A204.1 (cell line): ENCODE results near the gene RBM39.
"Not testable (repeated sequence)": the region's sequence is repeated elsewhere in the genome, so short reads cannot be mapped to it uniquely, and the experiment has no call there.

Experiments
- FAIRE-seq: peaks from 2 replicates; lab custom pipeline; 2012; peaks lifted over from hg19 to GRCh38; lab: Jason Lieb, UNC

RBM39 gene

DNA sequence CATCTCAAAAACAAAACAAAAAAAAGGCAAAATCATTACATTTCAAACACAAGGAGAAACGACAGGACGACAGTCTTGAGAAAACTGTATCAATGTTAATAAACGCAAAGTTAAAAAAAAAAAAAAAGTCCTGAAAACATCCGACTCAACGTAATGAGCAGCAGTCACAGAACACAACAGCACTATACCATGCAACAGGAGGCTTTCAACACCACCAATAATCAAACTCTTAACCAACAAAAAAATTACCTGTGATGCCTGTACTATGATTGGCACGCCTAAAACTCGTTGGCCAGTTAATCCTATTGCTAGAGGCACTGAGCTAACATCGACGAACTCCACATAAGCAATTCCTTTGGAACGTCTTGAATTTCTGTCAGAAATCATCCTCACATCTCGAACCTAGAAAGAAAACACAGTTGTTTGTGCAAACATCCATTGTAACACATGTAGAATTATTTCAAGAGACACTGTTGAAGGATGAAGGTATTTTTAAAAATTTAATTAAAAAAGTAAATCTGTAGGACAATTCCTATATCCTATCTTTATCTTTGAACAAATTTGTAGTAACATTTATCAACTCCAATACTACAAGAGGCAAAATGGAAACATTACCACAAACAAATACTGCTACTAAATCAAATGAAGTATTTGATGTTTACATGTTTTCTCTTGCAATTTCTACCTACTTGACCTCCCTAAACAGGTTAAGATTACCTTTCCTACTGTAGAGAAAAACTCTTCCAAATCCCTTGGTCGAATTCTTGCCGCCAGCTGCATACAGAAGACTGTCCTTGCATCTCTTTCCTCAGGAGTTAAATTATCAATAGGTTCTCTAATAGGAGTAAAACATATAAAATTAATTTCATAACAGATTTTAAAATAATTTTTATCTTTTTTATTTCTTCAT lies 17.5 kb downstream of the RBM39 start:
- FAIRE-seq: no peak

DNA sequence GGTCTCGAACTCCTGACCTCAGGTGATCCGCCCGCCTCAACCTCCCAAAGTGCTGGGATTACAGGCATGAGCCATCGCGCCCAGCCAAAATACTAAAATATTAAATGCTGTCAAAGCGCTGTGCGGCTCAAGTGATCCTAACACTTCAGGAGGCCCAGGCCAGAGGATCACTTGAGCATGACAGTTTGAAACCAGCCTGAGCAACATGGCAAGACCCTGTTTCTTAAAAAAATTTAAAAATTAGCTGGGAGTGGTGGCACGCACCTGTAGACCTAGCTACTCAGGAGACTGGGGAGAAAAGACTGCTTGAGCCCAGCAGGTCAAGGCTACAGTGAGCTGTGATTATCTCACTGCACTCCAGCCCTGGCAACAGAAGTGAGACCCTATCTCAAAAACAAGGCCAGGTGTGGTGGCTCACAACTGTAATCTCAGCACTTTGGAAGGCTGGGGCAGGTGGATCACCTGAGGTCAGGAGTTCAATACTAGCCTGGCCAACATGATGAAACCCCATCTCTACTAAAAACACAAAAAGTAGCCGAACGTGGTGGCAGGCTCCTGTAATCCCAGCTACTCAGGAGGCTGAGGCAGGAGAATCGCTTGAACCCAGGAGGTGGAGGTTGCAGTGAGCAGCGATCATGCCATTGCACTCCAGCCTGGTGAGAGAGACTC lies 18.3 kb downstream of the RBM39 start:
- FAIRE-seq: not testable (repeated sequence)

DNA sequence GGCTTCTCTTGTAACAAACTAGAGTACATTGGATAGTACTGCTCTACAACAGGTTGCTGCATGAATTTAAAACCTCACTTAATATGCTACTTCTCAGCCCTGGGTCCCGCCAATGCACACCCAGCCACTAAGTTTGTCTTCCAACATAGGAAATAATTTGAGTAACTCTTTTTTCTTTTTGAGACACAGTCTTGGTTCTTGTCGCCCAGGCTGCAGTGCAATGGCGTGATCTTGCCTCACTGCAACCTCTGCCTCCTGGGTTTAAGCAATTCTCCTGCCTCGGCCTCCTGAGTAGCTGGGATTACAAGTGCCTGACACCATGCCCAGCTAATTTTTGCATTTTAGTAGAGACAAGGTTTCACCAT lies 18.8 kb downstream of the RBM39 start:
- not testable (repeated sequence) for FAIRE-seq

DNA sequence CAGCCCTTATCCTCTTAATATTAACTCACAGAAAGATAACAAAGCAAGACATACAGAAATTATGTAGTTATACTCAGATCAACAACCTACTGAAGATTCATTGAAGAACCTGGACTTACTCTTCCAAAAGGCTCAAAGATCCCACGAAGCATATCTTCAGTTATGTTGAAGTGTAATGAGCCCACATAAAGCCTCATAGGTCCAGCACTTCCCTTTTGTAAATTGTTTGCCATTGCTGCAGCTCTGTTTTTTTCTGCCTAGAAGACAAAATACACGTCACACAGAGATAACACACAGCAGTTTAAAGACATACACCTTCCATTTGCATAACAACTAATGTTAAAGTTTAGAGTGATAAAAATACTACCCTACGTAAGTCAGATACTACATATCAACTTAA lies 20.4 kb downstream of the RBM39 start:
- no peak for FAIRE-seq

- FAIRE-seq: no peak
These were observed 20.8 kb downstream of the RBM39 start for GRCh38 chr20:35721219-35721618.

GRCh38 chr20:35720165-35721123 lies 21.6 kb downstream of the RBM39 start:
- FAIRE-seq: no peak

GRCh38 chr20:35719717-35720116 lies 22.3 kb downstream of the RBM39 start:
- no peak for FAIRE-seq

- no peak for FAIRE-seq
These were observed 23.0 kb downstream of the RBM39 start for GRCh38 chr20:35718972-35719635.

GRCh38 chr20:35718321-35718720 lies 23.7 kb downstream of the RBM39 start:
- not testable (repeated sequence) for FAIRE-seq

GRCh38 chr20:35716330-35716729 lies 25.7 kb downstream of the RBM39 start:
- no peak for FAIRE-seq

- no peak for FAIRE-seq
These were observed 26.4 kb downstream of the RBM39 start for GRCh38 chr20:35715652-35716051.

DNA sequence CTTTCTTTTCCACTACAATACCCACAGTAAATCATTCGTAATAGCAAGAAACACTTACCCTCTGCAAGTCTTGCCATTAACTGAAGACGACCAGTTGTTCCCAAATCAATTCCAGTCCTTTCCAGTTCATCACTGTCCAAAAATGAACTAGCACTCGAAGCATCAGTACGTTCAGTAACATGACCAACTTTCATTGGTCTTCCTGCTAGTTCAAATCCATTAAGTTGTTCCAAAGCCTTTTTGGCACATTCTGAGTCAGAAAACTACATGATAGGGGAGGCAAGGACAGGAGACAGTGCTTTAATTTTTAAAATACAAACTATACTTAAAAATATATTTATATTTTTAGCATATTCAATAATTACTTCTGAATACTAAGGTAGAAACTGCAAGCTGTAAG lies 27.9 kb downstream of the RBM39 start:
- no peak for FAIRE-seq

- not testable (repeated sequence) for FAIRE-seq
These were observed 28.9 kb downstream of the RBM39 start for GRCh38 chr20:35713120-35713519.

DNA sequence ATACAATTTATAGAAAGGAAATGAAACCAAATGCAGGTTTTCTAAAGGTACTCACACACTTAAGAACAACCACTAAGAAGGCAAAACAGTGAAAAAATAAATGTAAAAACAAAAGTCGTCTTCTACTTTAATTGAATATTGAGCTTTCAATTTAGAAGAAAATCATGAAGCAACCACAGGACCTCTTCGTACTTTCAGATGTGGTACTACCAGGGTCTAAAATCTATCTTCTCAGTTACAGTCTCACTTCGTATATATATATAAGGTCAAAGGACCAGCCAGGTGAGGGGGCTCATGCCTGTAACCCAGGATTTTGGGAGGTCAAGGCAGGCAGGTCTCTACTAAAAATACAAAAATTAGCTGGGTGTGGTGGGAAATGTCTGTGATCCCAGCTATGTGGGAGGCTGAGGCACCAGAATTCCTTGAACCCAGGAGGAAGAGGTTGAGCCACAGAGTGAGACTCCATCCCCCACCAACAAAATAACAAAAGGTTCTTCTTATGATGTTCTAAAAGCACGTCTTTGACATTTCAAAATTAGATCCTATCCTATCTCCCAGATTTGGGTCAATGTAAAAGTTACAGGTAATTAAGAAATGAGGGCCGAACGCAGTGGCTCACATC lies 30.4 kb downstream of the RBM39 start:
- FAIRE-seq: no peak

GRCh38 chr20:35710884-35711587 lies 31.0 kb downstream of the RBM39 start:
- FAIRE-seq: no peak

DNA sequence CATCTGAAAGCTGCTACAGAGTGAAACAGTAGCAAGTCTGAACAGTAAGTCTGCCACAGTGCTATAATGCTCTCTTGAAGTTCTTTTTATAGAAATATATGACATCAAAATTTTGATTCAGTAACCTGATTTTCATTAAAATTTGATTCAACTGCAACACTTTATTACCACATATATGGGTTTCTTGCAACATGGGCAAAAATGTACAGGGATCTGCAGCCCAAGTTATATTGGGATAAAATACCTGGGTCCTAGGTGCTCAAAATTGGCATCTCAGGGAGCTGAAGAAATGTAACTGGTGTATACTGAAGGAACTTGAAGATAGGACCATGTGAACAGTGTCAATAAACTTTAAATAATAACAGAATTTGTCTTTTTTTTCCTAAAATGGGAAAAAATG lies 32.0 kb downstream of the RBM39 start:
- FAIRE-seq: no peak

- no peak for FAIRE-seq
These were observed 32.8 kb downstream of the RBM39 start for GRCh38 chr20:35709259-35709658.

- FAIRE-seq: no peak
These were observed 33.6 kb downstream of the RBM39 start for GRCh38 chr20:35708502-35708901.

DNA sequence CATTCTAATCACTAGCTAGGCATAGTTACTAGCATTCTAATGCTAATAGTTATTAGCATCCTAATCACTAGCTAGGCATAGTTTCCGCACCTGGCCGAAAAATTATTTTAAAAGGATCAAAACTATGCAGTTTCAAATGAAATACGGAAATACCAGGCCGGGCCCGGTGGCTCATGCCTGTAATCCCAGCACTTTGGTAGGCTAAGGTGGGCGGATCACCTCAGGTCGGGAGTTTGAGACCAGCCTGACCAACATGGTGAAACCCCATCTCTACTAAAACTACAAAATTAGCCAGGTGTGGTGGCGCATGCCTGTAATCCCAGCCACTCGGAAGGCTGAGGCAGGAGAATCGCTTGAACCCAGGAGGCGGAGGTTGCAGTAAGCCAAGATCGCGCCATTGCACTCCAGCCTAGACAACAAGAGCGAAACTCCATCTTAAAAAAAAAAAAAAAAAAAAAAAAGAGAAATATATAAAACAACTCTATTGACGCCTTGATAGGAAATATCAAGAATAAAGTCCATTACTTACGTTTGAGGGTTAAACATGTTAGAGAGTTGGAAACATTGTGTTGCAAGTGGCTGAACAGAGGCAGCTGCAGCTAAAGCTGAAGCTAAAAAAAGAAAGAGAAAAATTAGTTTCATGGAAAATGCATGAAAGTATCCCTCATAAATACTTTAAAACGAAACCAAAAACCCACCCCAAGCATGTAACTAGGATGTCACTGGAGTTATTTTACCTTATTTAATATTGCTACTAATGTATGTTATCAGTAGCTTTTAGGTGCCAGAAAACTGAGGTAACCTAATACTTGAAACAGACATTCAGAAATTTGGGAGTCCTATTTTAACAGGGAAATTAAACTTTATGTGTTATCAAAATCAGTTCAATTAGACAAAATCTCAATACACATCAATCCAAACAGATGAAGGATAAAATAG lies 35.2 kb downstream of the RBM39 start:
- not testable (repeated sequence) for FAIRE-seq

- FAIRE-seq: not testable (repeated sequence)
These were observed 36.2 kb downstream of the RBM39 start for GRCh38 chr20:35705894-35706293.
